ENCODE measurements around the gene NEUROD2.
A peak's percentile ranks its signal among the peaks of the same experiment; 100 is the strongest.

Gene NEUROD2

GRCh38 chr17:39617446-39618245 lies 9.9 kb upstream of the NEUROD2 start:
- H3K4me1 Mint-ChIP-seq: peaks cover 8% of the 10 kb centered on the region
- H3K36me3 Mint-ChIP-seq (ENCODE audit: low read depth): no peaks in the 10 kb centered on the region
- no peaks in the 10 kb centered on the region for H3K9me3 Mint-ChIP-seq
- peaks cover 30% of the 10 kb centered on the region for H3K27me3 Mint-ChIP-seq
- H3K27ac Mint-ChIP-seq: peak overlapping the region; percentile 5
- peak overlapping the region; percentile 64 for H3K4me3 Mint-ChIP-seq
- ATAC-seq (peak; percentile 22), DNase-seq (peak; percentile 60)

GRCh38 chr17:39617100-39617445 lies 9.4 kb upstream of the NEUROD2 start:
- no peaks in the 10 kb centered on the region for H3K9me3 Mint-ChIP-seq
- peak overlapping the region; percentile 64 for H3K4me3 Mint-ChIP-seq
- H3K36me3 Mint-ChIP-seq (ENCODE audit: low read depth): no peaks in the 10 kb centered on the region
- no peak for ATAC-seq
- peaks cover 3% of the 10 kb centered on the region for H3K4me1 Mint-ChIP-seq
- peaks cover 30% of the 10 kb centered on the region for H3K27me3 Mint-ChIP-seq
- H3K27ac Mint-ChIP-seq: peak overlapping the region; percentile 5
- DNase-seq: no peak

GRCh38 chr17:39615434-39615833 lies 7.7 kb upstream of the NEUROD2 start:
- ATAC-seq (no peak), DNase-seq (no peak)
- Mint-ChIP-seq H3K36me3 (ENCODE audit: low read depth) (no peaks in the 10 kb centered on the region), H3K4me3 (no peak overlapping the region), H3K27me3 (peaks cover 33% of the 10 kb centered on the region), H3K27ac (no peak overlapping the region), H3K9me3 (no peaks in the 10 kb centered on the region), H3K4me1 (peaks cover 2% of the 10 kb centered on the region)

GRCh38 chr17:39614545-39615157 lies 6.9 kb upstream of the NEUROD2 start:
- H3K36me3 Mint-ChIP-seq (ENCODE audit: low read depth): no peaks in the 10 kb centered on the region
- ATAC-seq (no peak), DNase-seq (no peak)
- H3K9me3 Mint-ChIP-seq: no peaks in the 10 kb centered on the region
- peaks cover 2% of the 10 kb centered on the region for H3K4me1 Mint-ChIP-seq
- H3K4me3 Mint-ChIP-seq: no peak overlapping the region
- H3K27me3 Mint-ChIP-seq: peaks cover 36% of the 10 kb centered on the region
- no peak overlapping the region for H3K27ac Mint-ChIP-seq

GRCh38 chr17:39612935-39613464 lies 5.3 kb upstream of the NEUROD2 start:
- peaks cover 52% of the 10 kb centered on the region for H3K27me3 Mint-ChIP-seq
- H3K9me3 Mint-ChIP-seq: no peaks in the 10 kb centered on the region

GRCh38 chr17:39612291-39612894 lies 4.7 kb upstream of the NEUROD2 start:
- Mint-ChIP-seq H3K36me3 (ENCODE audit: low read depth) (no peaks in the 10 kb centered on the region), H3K4me1 (peaks cover 3% of the 10 kb centered on the region), H3K27ac (no peak overlapping the region), H3K9me3 (no peaks in the 10 kb centered on the region), H3K4me3 (no peak overlapping the region), H3K27me3 (peaks cover 55% of the 10 kb centered on the region)
- DNase-seq (no peak), ATAC-seq (no peak)

More at GRCh38 chr17:39612935-39613464, 5.3 kb upstream of the NEUROD2 start:
- Mint-ChIP-seq H3K27ac (no peak overlapping the region), H3K36me3 (ENCODE audit: low read depth) (no peaks in the 10 kb centered on the region), H3K4me1 (peaks cover 2% of the 10 kb centered on the region), H3K4me3 (no peak overlapping the region)
- DNase-seq: no peak
- ATAC-seq: no peak

GRCh38 chr17:39611401-39612112 lies 3.8 kb upstream of the NEUROD2 start:
- Mint-ChIP-seq H3K4me1 (peaks cover 4% of the 10 kb centered on the region), H3K9me3 (no peaks in the 10 kb centered on the region), H3K4me3 (no peak overlapping the region), H3K27ac (no peak overlapping the region), H3K36me3 (ENCODE audit: low read depth) (no peaks in the 10 kb centered on the region), H3K27me3 (peaks cover 57% of the 10 kb centered on the region)
- DNase-seq (no peak), ATAC-seq (no peak)

GRCh38 chr17:39609416-39610025 lies 1.8 kb upstream of the NEUROD2 start:
- peaks cover 54% of the 10 kb centered on the region for H3K27me3 Mint-ChIP-seq

GRCh38 chr17:39608142-39608981 lies 642 bp upstream of the NEUROD2 start:
- no peaks in the 10 kb centered on the region for H3K36me3 Mint-ChIP-seq (ENCODE audit: low read depth)
- DNase-seq (no peak), ATAC-seq (no peak)
- H3K4me3 Mint-ChIP-seq: no peak overlapping the region
- peaks cover 20% of the 10 kb centered on the region for H3K4me1 Mint-ChIP-seq
- H3K9me3 Mint-ChIP-seq: no peaks in the 10 kb centered on the region
- peaks cover 59% of the 10 kb centered on the region for H3K27me3 Mint-ChIP-seq
- no peak overlapping the region for H3K27ac Mint-ChIP-seq

More at GRCh38 chr17:39609416-39610025, 1.8 kb upstream of the NEUROD2 start:
- no peak for ATAC-seq
- Mint-ChIP-seq H3K36me3 (ENCODE audit: low read depth) (no peaks in the 10 kb centered on the region), H3K4me1 (peaks cover 15% of the 10 kb centered on the region), H3K9me3 (no peaks in the 10 kb centered on the region), H3K4me3 (no peak overlapping the region), H3K27ac (no peak overlapping the region)
- DNase-seq: no peak

- Mint-ChIP-seq H3K27ac (no peak overlapping the region), H3K9me3 (no peaks in the 10 kb centered on the region), H3K4me3 (no peak overlapping the region), H3K36me3 (ENCODE audit: low read depth) (no peaks in the 10 kb centered on the region), H3K4me1 (peaks cover 23% of the 10 kb centered on the region), H3K27me3 (peaks cover 64% of the 10 kb centered on the region)
- no peak for ATAC-seq
- DNase-seq: peak; percentile 2
Observed at GRCh38 chr17:39607057-39607850, 466 bp downstream of the NEUROD2 start.

GRCh38 chr17:39606434-39607056 lies 1.2 kb downstream of the NEUROD2 start:
- H3K27ac Mint-ChIP-seq: no peak overlapping the region
- no peak for ATAC-seq

GRCh38 chr17:39605492-39606433 lies 2.0 kb downstream of the NEUROD2 start:
- Mint-ChIP-seq H3K9me3 (no peaks in the 10 kb centered on the region), H3K36me3 (ENCODE audit: low read depth) (no peaks in the 10 kb centered on the region), H3K27ac (no peak overlapping the region), H3K27me3 (peaks cover 76% of the 10 kb centered on the region), H3K4me1 (peaks cover 23% of the 10 kb centered on the region), H3K4me3 (no peak overlapping the region)
- DNase-seq: no peak
- peak; percentile 10 for ATAC-seq

More at GRCh38 chr17:39606434-39607056, 1.2 kb downstream of the NEUROD2 start:
- Mint-ChIP-seq H3K27me3 (peaks cover 71% of the 10 kb centered on the region), H3K36me3 (ENCODE audit: low read depth) (no peaks in the 10 kb centered on the region), H3K4me1 (peaks cover 23% of the 10 kb centered on the region), H3K4me3 (no peak overlapping the region), H3K9me3 (no peaks in the 10 kb centered on the region)
- no peak for DNase-seq

Data from activated naive CD8-positive, alpha-beta T cell treated with anti-CD3 and anti-CD28 coated beads, Interleukin-2, amount 50 U/mL, for 24 hours (primary cell).